OCI-LY7 (cell line): ENCODE data around the gene SNX12.

Source experiments
- EZH2phosphoT487 ChIP-seq: fragments of 200-600 bp; sonication (generic); IDR thresholded peaks from 2 replicates; pipeline ENCODE4 v1.6.1; 2018; ENCODE audit warnings: low read depth, borderline replicate concordance, mild to moderate bottlenecking, mixed run types, antibody characterized with exemption, low read length, moderate library complexity, mixed read lengths
- TF ChIP-seq, protein P1 (sequence below): fragments of 200-600 bp; sonication (generic); conservative IDR thresholded peaks from 2 replicates; pipeline ENCODE4 v1.5.1; 2014; ENCODE audit warnings: mild to moderate bottlenecking, antibody characterized with exemption, low read length, moderate library complexity, mixed read lengths

DNA sequence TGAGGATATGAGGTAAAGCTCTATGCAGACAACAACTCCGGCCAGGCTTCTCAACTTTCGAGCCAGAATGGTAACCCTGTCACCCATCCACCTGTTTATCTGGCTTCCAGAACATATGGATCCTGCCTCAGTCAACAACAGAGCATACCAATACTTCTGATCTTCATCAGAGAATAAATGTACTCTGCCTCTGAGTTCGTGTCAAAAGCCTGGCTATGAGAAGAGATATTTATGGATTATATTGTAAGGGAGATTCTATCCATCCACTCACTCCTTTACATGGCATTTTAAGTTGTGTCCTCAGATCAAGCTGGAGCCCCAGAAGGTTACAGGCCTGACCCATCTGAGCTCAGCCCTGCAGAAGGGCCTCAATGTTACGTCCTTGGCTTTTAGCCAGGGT, 17.8 kb upstream of the SNX12 start:
- TF ChIP-seq, protein P1, sequence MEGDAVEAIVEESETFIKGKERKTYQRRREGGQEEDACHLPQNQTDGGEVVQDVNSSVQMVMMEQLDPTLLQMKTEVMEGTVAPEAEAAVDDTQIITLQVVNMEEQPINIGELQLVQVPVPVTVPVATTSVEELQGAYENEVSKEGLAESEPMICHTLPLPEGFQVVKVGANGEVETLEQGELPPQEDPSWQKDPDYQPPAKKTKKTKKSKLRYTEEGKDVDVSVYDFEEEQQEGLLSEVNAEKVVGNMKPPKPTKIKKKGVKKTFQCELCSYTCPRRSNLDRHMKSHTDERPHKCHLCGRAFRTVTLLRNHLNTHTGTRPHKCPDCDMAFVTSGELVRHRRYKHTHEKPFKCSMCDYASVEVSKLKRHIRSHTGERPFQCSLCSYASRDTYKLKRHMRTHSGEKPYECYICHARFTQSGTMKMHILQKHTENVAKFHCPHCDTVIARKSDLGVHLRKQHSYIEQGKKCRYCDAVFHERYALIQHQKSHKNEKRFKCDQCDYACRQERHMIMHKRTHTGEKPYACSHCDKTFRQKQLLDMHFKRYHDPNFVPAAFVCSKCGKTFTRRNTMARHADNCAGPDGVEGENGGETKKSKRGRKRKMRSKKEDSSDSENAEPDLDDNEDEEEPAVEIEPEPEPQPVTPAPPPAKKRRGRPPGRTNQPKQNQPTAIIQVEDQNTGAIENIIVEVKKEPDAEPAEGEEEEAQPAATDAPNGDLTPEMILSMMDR, result no peak
- TF ChIP-seq EZH2phosphoT487, result no peak
